Skeletal muscle cell (primary cell): Measurements from ENCODE around the gene ACER3.
"Not testable (repeated sequence)": the region's sequence is repeated elsewhere in the genome, so short reads cannot be mapped to it uniquely, and the experiment has no call there.

Experiments
- DNase-seq: peaks from one replicate; pipeline ENCODE4 v3.0.0-alpha.2; 2010; ENCODE audit warnings: low read depth
- H3K4me3 ChIP-seq: 2 replicates; pipeline ENCODE4 v1.5.1; 2011; ENCODE audit warnings: low read depth, mild to moderate bottlenecking, control low read depth, low read length, moderate library complexity

Gene ACER3

DNA sequence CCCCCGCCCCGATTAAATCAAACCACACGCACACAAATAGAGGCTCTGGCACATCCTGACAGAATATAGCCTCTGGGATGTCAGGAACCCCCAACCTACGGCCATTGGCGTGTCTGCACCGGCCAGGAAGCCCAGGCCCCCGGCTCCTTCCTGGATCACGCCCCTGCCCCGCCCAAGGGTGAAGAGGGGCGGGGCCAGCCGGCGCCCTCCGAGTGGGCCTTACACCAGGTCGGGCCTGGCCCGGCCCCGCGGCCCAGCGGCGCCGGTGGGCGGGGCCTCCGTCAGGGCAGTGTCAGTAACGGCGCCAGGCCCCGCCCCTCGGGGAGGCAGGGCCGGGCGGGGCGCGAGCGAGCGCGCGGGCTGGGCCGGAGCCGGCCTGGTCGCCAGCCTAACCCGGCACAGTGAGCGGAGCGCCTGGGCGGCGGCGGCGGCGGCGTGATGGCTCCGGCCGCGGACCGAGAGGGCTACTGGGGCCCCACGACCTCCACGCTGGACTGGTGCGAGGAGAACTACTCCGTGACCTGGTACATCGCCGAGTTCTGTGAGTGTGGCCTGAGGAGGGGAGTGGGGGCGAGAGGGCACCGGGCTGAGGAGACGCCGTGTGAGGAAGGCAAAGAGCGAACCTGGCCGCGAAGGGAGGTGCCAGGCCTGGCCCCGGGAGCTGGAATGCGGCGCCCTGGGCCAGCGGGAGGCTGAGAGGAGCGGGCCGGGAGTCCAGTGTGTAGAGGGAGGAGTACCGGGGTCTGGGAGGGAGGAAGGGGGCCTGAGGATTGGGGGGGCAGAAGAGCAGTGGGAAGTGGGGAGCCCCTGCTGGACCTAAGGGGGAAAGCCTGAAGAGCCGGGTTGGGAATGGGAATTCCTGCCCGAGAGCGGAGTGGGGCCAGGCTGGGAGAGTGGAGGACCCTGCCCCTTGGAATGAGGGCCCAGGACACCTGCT, at the start of gene ACER3:
Gene ACER3 (plus strand): TSS at position 380 of the 937 bp plus-strand sequence. CDS start 59 bp downstream, at position 439.
- peak within 1 kb of the TSS; percentile 78 for H3K4me3 ChIP-seq
- peak; percentile 44 for DNase-seq

DNA sequence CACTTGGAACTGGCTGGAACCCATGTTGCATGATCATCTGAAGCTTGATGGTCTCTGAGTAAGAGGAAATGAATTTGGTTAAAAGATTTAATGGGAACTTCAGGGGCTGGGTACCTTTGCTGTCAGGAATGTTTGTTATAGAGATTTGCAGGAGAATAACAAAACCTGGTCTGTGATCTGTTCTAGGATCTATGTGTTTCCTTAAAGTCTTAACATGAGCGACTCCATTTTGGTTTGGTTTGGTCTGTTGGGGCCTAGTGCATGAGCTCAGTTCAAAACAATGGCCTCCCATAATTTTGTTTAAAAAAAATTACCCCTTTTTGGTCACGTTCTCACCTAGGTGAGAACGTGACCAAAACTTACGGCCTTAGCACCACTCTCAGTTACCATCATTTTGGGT, 49.5 kb upstream of the ACER3 start:
- no peak overlapping the region for H3K4me3 ChIP-seq
- DNase-seq, result no peak

DNA sequence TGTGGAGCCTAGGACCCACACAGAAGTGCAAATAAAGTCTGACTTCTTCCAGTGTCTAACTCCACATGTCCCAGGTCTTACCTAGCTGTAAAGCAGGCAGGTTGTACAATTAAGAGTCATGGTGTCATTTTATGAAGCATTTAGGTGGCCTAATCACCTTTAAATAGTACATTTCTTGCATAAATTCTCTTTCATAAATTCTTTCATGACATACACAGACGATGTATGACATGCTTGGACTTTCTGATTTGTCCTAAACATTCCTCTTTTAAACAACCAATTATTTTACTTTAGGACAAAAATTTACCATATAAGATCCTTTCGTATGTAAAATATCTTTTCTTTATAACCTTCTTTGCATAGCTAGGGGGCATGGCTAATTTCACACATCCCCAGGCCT, 46.3 kb upstream of the ACER3 start:
- H3K4me3 ChIP-seq, result no peak overlapping the region
- DNase-seq, result no peak

DNA sequence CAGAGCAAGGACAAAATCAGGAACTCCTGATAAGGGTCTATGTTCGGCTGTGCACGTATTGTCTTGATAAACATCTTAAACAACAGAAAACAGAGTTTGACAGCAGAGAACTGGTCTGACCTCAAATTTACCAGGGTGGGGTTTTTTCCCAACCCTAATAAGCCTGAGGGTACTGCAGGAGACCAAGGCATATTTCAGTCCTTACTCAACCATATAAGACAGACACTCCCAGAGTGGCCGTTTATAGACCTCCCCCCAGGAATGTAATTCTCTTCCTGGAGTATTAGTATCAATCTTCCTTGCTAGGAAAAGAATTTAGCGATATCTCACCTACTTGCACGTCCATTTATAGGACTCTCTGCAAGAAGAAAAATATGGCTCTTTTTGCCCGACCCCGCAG, 45.0 kb upstream of the ACER3 start:
- not testable (repeated sequence) for DNase-seq, H3K4me3 ChIP-seq

DNA sequence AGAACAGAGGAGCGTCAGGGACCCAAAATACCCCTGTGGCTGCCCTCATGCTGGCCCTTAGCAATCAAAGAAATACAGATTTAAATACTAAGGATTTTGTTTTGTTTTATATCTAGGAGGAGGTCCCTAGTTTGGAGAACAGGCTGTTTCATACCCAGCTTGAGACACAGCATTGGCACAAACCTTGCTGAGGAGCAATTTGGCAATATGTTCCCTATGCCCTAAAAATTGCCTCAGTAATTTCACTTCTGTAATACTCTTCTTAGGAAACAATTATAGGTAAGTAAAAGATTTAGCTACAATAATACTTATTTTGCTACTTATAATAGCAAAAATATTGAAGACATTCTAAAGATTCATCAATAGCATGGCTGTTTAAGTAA, 40.5 kb upstream of the ACER3 start:
- H3K4me3 ChIP-seq, result no peak overlapping the region
- no peak for DNase-seq

GRCh38 chr11:76821396-76821795, 39.3 kb upstream of the ACER3 start:
- DNase-seq, H3K4me3 ChIP-seq: not testable (repeated sequence)

DNA sequence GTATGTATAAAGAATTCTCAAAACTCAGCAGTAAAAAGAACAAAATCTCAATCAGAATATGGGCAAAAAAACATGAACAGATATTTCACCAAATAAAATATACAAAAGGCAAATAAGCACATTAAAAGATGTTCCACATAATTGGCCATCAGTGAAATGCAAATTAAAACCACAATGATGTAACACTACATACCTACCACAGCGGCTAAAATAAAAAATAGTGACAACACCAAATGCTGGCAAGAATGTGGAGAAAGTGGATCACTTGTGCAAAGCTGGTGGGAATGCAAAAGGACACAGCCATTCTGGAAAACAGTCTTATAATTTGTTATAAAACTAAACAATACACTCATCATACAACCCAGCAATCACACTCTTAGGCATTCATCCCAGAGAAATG, 38.3 kb upstream of the ACER3 start:
- no peak overlapping the region for H3K4me3 ChIP-seq
- no peak for DNase-seq

DNA sequence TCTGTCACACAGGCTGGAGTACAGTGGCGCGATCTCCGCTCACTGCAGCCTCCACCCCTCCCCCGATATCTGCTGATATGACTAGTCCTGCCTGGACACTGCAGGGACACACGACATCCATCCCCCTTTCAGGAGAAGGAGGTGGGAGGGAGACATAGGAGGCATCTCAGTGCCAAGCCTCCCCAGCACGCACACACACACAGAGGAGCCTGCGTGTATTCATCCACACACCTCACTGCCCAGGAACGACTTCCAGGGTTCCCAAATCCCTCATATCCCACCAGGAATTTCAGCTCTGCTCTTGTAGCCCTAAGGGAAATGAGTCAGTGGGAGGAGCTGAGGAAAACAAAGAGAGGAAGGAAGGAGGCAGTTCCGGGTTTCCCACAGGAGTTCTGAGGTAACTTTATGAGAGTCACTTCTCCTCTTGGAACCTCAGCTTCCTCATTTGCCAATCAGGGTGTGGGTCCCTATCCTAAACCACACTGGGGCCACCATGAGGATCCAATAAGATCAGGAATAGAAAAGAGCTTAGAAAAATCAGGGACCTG, 37.2 kb upstream of the ACER3 start:
- DNase-seq, result no peak
- no peak overlapping the region for H3K4me3 ChIP-seq

DNA sequence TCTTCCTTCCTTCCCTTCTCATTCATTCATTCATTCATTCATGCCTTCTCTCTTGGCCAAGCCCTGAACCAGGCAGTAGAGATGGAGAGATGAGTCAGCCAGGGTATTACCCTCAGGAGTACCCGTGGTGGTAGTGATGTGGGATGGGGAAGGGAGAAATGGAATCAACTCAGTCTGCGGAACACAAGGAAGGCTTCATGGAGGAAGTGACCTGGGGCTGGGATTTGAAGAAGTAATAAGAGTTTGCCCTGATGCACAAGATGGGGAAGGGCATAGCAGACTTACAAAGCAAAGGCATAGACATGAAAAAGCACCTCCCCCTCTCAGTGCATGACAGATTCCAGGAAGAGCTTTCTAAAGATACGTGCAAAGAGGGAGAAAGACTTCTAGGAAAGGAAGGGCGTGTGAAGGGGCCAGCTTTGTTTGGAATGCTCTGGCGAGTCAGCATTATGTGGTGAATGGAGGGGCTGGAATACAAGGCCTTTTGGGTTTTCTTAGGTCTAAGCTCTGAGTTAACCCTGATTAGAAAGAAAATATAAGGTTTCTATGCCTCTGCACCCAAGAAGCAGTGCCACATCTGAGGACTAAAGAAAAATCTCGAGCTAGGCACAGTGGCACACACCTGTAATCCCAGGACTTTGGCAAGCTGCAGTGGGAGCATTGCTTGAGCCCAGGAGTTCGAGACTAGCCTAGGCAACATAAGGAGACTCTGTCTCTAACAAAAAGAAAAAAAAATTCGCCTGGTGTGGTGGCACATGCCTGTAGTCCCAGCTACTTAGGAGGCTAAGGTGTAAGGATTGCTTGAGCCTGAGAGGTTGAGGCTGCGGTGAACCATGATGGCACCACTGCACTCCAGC, 36.4 kb upstream of the ACER3 start:
- H3K4me3 ChIP-seq, result no peak overlapping the region
- DNase-seq, result no peak

- H3K4me3 ChIP-seq, result no peak overlapping the region
- no peak for DNase-seq
Measured at GRCh38 chr11:76824980-76825725, 35.6 kb upstream of the ACER3 start.

- no peak for DNase-seq
Measured at GRCh38 chr11:76825726-76826396, 34.9 kb upstream of the ACER3 start.

GRCh38 chr11:76826508-76826907, 34.2 kb upstream of the ACER3 start:
- not testable (repeated sequence) for DNase-seq, H3K4me3 ChIP-seq

More at GRCh38 chr11:76825726-76826396, 34.9 kb upstream of the ACER3 start:
- no peak overlapping the region for H3K4me3 ChIP-seq

- not testable (repeated sequence) for DNase-seq
Measured at GRCh38 chr11:76827005-76827404, 33.7 kb upstream of the ACER3 start.

GRCh38 chr11:76830639-76831327, 29.9 kb upstream of the ACER3 start:
- DNase-seq, result peak; percentile 58
- no peak overlapping the region for H3K4me3 ChIP-seq

More at GRCh38 chr11:76827005-76827404, 33.7 kb upstream of the ACER3 start:
- not testable (repeated sequence) for H3K4me3 ChIP-seq

- DNase-seq, result no peak
- H3K4me3 ChIP-seq, result no peak overlapping the region
Measured at GRCh38 chr11:76831686-76832310, 28.9 kb upstream of the ACER3 start.

DNA sequence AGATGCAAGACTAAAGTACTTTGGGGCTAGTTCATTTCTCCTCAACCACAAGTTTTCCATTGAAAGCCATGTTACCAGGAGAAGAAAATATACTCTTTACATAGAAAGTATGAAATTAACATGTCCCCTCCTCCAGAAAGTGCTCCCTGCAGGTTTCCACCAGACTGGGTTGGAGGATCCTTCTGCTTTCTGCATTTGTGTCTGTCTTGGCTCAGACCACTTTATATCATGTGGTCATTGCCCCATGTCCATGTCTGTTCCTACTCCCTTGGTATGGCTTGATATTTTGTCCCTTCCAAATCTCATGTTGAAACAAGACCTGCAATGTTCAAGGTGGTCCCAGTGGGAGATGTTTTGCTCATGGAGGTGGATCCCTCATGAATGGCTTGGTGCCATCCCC, 28.4 kb upstream of the ACER3 start:
- no peak overlapping the region for H3K4me3 ChIP-seq
- DNase-seq, result no peak

DNA sequence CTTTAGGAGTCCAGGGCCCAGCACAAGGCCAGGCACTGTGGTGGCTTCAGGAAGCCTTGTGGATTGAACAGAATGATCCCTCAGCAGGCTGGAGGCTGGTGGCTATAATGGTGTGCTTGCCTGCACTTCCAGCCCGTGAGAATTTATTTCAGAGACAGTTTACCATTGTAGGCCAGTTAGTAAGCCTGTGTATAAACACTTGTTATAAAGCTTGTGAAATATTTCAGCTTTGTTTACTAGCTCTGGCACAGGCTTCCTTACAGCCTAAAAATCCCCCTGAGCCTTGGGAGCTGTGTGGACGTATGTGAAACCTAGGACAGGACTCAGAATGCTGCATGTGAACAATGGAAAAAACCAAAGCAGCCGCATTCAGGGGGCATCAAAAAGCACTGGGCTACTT, 26.6 kb upstream of the ACER3 start:
- H3K4me3 ChIP-seq, result no peak overlapping the region
- no peak for DNase-seq

- H3K4me3 ChIP-seq, result no peak overlapping the region
- no peak for DNase-seq
Measured at GRCh38 chr11:76835036-76835435, 25.7 kb upstream of the ACER3 start.
